ENCODE measurements around the gene ACOT12.
"Not testable (repeated sequence)": the region's sequence is repeated elsewhere in the genome, so short reads cannot be mapped to it uniquely, and the experiment has no call there.

Gene ACOT12

DNA sequence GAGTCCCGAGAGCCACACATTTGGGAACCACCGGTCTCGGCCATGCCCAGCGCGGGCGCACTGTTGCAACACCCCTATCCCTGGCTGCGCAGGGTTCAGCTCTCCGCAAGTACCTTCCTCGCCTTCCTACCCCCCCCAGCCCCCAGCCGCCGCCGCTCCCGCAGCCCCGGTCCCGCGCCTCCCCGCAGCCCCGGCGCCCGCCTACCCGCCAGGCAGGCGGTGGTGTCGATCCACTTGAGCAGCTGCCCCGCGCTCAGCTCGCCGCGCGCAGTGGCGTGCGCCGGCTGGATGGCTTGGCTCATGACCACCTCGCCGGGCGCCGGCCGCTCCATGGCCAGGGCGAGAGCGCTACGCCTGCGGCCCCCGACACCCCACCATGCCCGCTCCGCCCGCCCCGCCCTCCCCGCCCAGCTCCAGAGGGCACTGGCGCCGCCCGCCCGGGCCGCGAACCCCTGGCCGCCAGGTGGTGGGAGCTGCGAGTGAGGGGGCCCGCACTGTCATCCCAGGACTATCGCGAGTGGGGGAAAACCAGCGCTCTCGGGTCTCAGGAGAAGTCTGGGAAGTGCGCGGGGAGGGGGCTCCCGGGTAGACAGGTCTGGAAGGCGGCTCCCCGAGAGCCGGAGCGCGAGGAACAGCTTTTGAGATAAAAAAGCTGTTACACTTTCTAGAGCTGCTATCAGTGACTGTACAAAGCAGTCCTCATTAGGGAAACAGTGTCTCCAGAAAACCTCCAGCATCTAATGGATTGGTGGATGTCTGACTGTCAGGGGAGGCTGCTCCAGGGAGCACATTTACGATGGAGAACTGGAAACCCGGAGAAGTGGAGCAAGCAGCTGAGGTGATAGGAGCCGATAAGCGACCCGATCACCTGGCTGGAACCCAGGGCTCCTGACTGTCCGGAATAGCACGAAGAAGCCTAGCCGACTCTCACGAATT is at the start of gene ACOT12:
TSS of gene ACOT12 (minus strand) at position 352 of the 936 bp plus-strand sequence. CDS start at position 332, 20 bp downstream.
- peak; percentile 33 for DNase-seq

DNA sequence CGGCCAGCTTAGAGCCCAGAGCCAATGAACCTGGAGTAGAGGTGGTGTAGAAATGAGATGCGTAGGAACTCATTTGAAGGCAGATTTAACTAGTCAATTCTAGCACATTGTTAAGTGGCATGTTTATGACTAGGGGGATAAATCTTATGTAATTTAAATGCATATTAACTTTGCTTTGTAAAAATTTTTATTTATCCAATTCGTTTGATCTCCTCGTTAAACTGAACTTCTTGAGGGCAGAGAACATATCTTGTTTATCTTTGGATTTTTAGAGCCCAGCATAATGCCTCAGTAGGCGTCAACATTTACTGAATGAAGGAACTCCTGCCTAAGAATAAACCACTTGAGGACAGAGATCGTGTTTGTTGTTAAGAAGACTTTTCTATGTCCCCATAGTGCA is 41.1 kb upstream of the ACOT12 start:
- DNase-seq: no peak

DNA sequence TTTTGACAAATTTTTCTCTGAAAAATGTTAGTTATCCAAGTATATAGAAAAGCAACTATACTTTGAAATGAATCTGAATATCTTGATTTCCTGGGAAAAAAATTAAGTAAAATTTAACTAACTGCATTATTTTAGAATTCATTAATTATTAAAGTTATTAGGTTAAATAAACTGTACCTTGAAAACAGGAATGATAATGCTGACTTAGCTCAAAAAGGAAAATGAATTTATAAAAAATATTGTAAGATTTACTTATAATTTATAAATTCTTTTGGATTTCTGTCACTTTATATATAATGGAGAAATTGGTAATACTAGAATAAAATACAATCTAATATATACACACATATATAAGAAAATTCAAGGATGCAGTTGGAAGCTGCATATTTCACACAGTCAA is 36.1 kb upstream of the ACOT12 start:
- no peak for DNase-seq

DNA sequence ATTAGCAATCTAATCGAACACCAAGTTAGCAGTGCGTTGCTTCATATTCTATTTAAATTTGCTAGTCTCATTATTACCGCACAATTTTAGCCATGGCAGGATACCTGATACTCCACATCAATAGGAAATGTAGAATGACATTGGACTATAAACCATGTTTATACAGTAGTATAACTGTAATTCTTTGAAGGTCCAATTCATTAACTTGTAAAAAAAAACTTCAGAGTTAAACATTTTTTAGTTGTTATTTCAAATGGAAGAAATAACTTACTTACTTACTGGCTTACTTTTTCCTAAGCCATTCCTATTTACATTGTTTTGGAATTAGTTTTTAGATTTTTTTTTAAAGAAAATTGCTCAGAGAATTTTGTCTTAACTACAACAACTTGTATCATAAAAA is 35.4 kb upstream of the ACOT12 start:
- DNase-seq: no peak

DNA sequence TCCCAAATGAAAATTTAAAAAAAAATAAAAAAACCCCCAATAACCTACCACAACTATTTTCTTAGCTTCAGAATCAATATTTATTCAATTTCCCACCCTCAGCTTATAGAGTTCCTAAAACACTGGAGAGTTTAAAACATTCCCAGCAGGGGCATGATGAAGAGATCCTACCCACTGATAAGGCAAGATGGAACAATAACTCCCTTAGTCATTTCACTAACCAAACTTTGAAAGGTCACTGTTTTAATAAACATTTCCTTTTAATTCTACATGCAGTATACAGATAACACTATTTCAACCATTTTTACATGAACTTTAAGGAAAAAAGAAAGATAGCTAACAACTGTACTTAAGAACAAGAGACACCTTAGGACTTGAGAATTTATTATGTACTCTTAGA is 34.9 kb upstream of the ACOT12 start:
- DNase-seq: no peak

DNA sequence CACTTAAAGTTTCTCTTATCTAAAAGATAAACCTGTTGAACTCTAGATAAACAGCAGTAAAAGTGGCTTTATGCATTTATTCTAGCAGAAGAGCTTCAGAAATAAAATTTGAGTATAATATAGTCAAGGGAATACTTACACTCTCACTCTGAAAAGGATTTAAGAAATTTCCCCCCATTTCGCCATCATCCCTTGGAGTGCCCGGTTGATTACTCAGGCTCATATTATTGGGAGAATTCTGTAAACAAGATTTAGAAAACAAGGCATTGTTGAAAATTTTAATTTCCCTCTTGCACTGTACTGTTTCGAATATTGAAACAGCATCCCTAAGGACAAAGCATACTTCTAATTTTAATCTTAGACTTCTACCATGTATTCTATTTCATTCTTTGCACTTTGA is 34.5 kb upstream of the ACOT12 start:
- no peak for DNase-seq

DNA sequence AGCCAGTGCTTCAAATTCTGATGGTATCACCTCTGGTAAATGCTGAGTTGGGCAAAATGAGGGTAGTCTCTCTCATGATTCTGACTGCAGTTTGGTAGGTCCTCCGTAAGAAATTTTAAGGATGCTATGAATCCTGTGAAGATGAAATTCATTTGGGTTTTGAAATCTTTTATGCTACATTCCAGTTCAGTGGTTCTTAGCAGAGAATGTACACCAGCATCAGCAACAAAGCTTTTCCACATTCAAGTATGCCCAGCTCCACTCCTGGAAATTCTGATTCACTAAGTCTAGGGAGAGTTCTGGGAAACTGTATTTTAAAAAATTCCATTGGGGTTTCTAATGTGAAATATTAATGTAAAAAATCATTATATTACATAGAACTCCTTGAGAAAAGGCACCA is 33.6 kb upstream of the ACOT12 start:
- no peak for DNase-seq

DNA sequence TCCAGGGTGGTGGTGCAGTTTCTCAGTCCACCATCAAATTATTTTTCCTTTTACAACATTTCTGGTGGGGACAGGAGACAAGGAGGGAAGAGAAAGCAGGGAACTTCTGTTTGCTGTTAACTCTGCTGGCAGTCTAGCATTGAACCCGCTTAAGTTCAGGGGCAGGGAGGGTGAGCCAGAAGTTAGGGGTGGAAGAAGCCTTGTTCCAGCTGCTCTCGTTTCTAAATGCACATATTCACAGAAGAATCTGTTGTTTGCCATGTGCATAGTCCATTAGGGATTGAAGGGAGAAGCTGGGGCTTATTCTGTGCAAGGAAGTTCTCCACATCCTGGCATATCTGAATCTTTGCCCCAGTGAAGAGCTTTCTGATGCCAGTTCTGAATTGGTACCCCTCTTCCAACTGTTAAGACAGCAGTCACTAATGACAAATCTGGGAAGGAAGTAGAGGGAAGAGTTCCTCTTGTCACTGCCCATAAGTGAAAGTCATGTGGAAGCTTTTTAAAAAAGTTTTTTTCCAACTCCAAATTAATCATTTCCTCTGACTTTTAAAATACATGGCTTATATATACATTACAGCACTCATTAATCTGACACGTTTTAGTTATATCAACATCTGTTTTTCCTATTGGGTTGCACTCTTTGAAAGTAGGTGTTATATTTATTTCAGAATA is 32.6 kb upstream of the ACOT12 start:
- no peak for DNase-seq

DNA sequence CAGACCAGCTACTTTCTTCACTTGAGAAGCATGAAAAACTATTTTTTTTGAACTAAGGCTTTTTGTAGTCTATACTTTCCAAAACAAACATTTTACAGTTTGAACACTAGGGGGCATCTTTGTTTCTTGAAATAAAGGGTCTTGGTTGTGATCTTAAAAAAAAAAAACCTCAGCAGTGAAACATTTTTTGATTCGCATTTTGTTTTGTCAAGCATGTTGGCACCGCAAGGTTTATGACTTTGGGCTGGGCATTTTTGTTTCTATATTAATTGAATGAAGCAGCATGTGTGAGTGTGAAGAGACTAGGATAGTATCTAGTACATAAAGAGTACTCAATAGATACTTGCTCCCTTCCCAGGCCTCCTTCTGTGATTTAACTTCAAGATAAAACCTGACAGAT is 31.6 kb upstream of the ACOT12 start:
- DNase-seq: peak; percentile 85

DNA sequence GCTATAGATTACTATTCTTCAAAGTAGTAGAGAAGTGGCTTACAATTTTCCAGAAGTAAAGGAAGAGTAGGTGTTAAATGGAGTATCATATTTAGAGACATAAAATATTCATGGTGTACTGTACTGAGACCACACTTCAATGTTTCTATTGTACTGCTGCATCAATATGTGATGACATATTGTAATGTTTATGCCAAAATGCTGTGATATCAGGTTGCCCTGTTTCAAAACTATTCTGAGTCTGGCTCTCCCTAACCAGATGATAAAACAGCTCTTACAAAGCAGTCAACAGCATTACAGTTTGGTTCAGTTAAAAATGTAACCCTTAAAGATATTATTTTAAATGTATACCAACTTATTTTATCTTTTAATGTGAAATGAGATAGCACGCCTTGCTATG is 30.8 kb upstream of the ACOT12 start:
- DNase-seq: no peak

DNA sequence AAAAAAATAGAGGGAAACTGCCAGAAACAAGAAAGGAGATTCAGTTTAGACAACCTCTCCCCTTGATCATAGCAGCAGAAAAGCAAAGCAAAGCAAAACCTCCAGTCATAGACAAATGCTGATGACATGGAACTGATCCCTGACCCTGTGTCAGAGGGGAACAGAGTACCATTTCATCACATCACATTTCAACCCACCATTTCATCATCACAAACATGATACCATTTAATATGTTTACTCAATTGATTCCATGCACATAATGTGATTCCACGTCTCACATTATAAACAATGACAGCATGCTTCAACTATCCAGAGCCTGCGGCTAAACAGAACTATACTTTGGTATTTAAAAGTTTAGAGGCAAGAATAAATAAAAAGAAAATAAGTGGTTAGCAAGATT is 28.7 kb upstream of the ACOT12 start:
- DNase-seq: no peak

DNA sequence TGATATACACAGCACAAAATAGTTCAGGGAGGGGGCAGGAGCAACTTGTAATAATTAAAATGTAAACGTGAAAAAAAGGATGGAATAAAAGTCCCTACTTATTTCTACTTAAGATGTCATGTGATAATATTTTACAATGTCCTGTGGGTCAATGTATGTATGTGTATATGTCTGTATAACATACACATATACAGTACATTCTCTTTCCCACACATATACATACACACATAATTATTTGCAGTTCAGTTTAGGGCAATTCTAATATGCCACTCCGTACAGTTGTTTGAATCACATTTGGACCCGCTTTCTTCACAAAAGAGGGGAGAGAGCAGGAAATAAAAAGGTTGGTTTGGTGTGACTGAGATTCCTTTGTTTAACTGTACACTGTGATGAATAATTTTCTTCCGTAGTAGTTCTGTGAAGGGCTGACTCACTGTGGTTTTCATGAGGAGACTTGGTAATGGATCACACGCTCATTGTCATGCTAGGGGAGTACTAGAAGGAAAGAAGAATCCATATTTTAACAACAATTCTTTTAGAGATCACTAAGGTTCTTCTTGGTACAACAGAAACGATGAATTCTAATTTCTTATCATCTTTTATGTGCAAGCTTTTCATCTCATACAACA is 26.2 kb upstream of the ACOT12 start:
- peak; percentile 78 for DNase-seq

DNA sequence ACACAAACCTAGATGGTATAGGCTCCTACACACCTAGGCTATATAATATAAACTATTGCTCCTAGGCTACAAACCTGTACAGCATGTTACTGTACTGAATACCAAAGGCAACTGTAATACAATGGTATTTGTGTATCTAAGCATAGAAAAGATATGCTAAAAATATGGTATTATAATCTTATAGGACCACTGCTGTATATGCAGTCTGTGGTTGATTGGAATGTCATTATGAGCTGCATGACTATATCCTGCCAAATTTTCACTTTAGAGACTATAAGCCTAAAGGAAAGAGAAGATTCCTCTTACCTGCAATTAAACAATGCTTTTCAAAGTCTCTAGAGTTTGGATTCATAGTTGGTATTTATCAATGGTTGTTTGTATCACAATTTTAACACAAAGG is 24.7 kb upstream of the ACOT12 start:
- no peak for DNase-seq

DNA sequence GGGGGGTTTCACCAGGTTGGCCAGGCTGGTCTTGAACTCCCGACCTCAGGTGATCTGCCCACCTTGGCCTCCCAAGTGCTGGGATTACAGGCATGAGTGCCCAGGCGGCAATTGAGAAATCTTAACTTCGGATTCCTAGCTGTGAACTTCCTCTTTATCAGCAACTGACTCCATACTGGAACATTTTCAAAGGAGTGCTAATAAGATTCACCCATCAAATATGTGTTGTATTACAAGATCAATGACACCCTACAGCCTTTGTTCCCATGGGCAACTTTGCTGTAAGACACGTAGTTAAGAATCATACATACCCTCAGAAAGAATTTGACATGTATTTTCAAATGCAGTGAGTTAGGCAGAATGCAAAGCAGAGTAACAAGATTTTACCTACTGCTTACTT is 23.1 kb upstream of the ACOT12 start:
- no peak for DNase-seq

DNA sequence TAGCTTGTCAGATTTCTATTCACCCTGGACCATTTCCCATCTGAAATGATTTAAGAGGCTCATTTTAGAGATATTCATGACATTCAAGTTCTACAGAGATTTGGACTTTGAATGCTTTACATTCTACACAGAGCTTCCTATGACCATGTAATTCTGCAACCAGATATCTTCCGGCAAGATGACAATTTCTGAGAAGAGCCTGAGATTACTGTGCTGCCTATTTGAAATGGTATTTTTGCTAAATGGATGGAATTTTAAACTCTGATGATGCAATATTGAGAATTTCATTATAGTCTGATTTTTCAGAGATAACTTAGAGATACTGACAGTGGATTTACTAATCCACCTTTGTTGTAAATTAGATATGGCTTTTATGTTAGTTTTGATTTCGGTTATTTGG is 16.0 kb upstream of the ACOT12 start:
- no peak for DNase-seq

DNA sequence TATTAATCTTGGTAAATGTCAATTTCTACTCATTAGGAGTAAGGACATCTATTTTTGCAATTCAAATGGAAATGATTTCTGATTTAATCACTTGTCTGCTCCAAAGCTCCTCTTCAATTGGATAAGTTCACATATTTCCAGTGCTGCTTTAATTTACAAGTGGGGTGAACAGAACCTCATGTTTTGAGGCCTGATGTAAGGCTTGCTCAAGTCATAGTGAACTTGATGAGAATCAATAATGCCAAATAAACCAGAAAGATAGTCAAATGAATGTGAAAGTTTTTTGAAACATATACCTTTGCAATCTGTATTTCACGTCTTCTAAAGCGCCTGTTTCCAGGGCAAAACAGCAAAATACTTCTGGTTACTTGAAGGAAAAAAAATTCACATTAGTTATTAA is 15.4 kb upstream of the ACOT12 start:
- no peak for DNase-seq

DNA sequence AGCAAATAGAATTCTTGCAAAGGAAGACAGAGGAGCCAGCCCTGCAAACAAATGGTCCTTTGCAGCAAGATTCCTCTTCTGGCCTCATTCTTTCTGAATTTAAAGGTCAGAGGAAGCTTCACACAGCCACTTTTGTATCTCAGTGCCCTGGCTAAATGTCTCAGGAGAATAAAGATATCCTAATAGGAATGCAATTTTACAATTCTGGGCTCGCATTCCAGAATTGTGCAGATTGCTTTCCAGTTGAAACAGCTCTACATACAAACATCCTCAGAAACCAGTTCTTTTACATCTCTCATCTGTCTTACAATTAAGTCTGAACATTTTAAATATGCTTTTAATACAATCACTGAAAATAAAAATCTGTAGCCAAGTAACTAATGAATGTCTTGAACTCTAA is 14.6 kb upstream of the ACOT12 start:
- DNase-seq: no peak

DNA sequence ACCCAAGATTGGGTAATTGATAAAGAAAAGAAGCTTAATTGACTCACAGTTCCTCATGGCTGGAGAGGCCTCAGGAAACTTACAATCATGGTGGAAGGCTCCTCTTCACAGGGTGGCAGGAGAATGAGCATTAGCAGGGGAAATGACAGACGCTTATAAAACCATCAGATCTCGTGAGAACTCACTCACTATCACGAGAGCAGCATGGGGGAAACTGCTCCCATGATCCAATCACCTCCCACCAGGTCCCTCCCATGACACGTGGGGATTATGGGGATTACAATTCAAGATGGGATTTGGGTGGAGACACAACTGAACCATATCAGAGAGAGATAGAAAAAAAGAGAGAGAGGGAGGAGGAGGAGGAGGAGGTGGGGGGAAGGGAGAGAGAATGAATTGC is 13.9 kb upstream of the ACOT12 start:
- not testable (repeated sequence) for DNase-seq

DNA sequence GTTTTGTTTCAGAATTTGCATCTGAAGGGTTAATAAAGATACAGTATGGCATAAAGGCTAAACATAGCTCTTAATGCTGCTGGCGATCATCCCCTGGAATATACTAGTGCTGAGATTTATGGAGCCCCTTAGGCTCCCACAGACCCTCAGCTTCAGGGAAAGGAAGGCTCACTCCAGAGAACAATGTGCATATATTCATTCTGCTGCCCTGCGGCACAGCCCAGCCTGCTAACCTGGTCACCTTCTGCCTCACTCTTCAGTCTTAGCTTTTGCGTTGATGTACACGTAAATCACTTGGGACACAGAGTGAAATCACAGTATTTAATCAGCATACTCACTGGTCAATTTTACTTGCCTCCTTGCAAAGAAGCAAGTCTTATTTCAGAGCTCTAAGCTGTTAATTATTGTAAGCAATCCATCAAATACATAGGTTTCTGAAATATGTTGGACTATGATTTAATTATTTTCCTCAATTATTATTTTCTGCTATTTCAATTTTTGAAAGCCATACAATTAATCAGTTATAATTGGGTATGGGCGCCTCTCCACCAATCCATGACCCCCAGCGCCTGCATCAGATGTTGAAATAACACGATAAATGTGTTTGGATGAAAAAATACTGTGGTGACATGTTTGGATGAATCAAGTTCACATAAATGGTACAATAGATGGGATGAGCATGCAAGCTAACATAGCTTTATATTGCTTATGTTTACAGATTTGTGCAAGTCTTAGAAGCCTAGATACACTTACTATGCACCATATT is 11.4 kb upstream of the ACOT12 start:
- DNase-seq: no peak

DNA sequence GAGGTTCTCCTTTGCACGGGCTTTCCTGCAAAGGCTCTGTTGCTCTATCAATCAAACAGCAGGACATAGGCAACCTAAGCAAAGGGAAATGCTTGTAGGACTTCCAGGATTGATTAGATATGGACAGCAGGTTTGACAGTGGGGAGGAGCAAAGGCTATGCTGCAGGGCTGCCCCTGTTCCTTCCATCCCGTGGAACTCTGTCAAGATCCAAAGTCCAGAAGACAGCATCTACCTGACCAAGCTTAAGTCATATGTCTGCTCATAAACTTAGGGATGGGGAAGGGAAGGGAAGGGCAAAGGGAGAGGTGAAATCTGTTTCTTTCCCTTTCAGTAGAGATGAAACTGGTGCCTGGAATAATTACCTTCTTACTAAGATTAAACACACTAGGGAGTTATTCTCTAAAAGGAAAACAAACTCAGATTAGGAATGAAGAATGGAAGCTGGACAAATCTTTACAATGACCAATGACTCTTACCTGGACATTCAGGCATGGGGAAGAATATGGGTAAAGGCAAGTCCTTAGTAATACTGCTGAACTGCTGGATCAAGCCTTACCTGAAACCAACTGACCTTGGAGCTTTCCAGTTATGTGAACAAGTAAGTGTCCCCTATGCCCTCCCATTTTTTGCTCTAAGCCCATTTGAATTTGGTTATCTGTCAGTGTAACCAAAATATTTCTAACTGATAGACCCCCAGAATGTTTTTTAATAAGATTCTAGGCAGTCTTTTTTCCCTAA is 8.4 kb upstream of the ACOT12 start:
- DNase-seq: no peak

DNA sequence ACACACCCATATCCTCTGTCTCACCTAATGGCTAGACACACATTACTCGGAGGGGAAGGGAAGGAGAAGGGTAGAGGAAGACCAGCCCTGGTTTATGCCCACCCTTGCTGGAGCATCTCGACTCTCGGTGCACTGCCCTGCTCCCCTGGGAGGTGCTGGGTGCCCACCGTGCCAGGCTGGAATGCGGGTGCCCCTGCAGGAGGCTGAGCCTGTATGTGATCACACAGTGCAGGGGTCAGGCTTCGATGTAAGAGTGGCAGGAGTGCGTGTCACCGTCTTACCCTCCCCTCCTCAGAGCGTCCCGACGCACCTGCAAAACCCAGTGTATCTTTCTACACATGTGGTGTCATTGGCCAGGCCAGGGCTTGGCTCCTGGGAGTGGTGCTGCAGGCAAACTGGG is 7.3 kb upstream of the ACOT12 start:
- no peak for DNase-seq

DNA sequence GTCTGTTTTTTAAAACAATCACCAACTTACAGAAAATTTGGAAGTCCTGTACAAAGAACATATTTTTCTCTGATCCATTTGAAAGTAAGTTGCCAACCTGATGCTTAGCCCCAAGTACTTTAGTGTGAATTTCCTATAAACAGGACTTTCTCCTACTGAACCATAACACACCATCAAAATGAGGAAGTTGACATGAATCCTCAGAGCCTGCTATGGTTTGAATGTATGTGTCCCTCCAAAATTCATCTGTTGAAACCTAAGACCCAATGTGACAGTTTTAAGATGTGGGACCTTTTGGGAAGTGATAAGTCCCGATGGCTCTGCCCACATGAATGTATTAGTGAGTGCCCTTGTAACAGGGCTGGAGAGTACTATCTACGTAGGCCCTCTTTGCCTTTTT is 6.4 kb upstream of the ACOT12 start:
- DNase-seq: peak; percentile 25
